GM21737 (cell line): Measurements from ENCODE around the gene RTN4R.
"Not testable (repeated sequence)": the region's sequence is repeated elsewhere in the genome, so short reads cannot be mapped to it uniquely, and the experiment has no call there.

Experiments used
- ATAC-seq: cut with Tn5 transposase; IDR thresholded peaks from one replicate; pipeline ENCODE4 v1.9.1; 2021; ENCODE audit warnings: mild to moderate bottlenecking, moderate library complexity; ENCODE audit not compliant: unreplicated experiment

The RTN4R gene

GRCh38 chr22:20289182-20290044 lies 21.3 kb upstream of the RTN4R start:
- not testable (repeated sequence) for ATAC-seq

- ATAC-seq, result not testable (repeated sequence)
These were observed 18.8 kb upstream of the RTN4R start for GRCh38 chr22:20286784-20287423.

GRCh38 chr22:20286312-20286660 lies 18.2 kb upstream of the RTN4R start:
- ATAC-seq, result not testable (repeated sequence)

- ATAC-seq, result not testable (repeated sequence)
These were observed 17.6 kb upstream of the RTN4R start for GRCh38 chr22:20285473-20286311.

GRCh38 chr22:20284471-20285086 lies 16.5 kb upstream of the RTN4R start:
- no peak for ATAC-seq

- ATAC-seq, result no peak
These were observed 15.6 kb upstream of the RTN4R start for GRCh38 chr22:20283674-20284066.

GRCh38 chr22:20282901-20283673 lies 15.0 kb upstream of the RTN4R start:
- ATAC-seq, result no peak

GRCh38 chr22:20281891-20282290 lies 13.8 kb upstream of the RTN4R start:
- ATAC-seq, result no peak

- ATAC-seq, result not testable (repeated sequence)
These were observed 13.4 kb upstream of the RTN4R start for GRCh38 chr22:20281473-20281872.

GRCh38 chr22:20280866-20281265 lies 12.7 kb upstream of the RTN4R start:
- ATAC-seq, result no peak

GRCh38 chr22:20280163-20280562 lies 12.0 kb upstream of the RTN4R start:
- ATAC-seq, result not testable (repeated sequence)

- no peak for ATAC-seq
These were observed 11.6 kb upstream of the RTN4R start for GRCh38 chr22:20279662-20280134.

GRCh38 chr22:20278726-20279490 lies 10.8 kb upstream of the RTN4R start:
- not testable (repeated sequence) for ATAC-seq

GRCh38 chr22:20277936-20278635 lies 10.0 kb upstream of the RTN4R start:
- not testable (repeated sequence) for ATAC-seq

- ATAC-seq, result no peak
These were observed 8.3 kb upstream of the RTN4R start for GRCh38 chr22:20276468-20276867.

GRCh38 chr22:20275836-20276235 lies 7.7 kb upstream of the RTN4R start:
- ATAC-seq, result no peak

GRCh38 chr22:20275325-20275724 lies 7.2 kb upstream of the RTN4R start:
- not testable (repeated sequence) for ATAC-seq

GRCh38 chr22:20274374-20274773 lies 6.3 kb upstream of the RTN4R start:
- not testable (repeated sequence) for ATAC-seq

GRCh38 chr22:20273758-20274181 lies 5.7 kb upstream of the RTN4R start:
- ATAC-seq, result no peak
